ENCODE data around the gene RTKN.
"Not testable (repeated sequence)": the region's sequence is repeated elsewhere in the genome, so short reads cannot be mapped to it uniquely, and the experiment has no call there.

RTKN gene

DNA sequence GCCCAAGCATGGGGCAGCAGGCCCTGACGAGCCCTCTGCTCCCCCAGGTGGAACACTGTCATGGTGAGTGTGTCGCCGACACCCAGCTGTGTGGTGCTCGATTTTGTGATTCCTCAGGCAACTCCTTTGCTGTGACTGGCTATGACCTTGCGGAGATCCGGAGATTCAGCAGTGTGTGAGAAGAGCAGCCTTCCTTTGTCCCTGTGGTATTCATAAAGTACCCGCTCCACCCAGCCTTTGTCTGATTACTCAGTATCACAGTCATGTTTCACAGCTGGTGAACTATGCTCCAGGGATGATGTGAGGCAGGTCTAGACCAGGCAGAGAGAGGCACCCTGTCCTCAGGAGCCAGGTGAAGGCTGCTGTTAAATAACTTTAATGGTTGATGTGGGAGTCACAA lies 16.2 kb downstream of the RTKN start:
- H3K9me3 ChIP-seq (ENCODE audit: control insufficient read depth, low read length): no peaks in the 10 kb centered on the region
- H3K9ac ChIP-seq (ENCODE audit: low read length): no peak overlapping the region
- no peak overlapping the region for H3K4me3 ChIP-seq (ENCODE audit: low read length)
- H3K36me3 ChIP-seq (ENCODE audit: control insufficient read depth, insufficient read depth, low read length): peaks cover 5% of the 10 kb centered on the region
- peaks cover 28% of the 10 kb centered on the region for H3K4me1 ChIP-seq (ENCODE audit: control insufficient read depth, insufficient read depth, low read length)
- no peaks in the 10 kb centered on the region for H3K27me3 ChIP-seq (ENCODE audit: control insufficient read depth, insufficient read depth, low read length)

DNA sequence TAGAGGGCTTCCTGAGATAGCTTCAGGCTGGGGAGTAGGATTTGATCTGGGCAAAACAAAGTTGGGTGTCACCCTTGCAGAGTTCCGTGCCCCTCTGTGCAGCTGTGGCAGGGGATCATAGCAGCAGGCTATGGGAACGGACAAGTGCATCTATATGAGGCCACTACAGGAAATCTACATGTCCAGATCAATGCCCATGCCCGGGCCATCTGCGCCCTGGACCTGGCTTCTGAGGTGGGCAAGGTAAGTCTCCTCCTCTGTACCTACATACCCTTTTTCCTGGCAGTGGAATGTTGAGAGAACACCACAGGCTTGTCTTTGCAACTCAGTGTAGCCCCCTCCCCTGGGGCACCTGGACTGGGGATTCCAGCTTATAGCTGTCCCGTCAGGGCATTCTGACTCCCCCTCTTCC lies 16.7 kb downstream of the RTKN start:
- H3K9me3 ChIP-seq (ENCODE audit: control insufficient read depth, low read length): no peaks in the 10 kb centered on the region
- no peaks in the 10 kb centered on the region for H3K27me3 ChIP-seq (ENCODE audit: control insufficient read depth, insufficient read depth, low read length)
- no peak overlapping the region for H3K4me3 ChIP-seq (ENCODE audit: low read length)
- no peak overlapping the region for H3K9ac ChIP-seq (ENCODE audit: low read length)
- H3K4me1 ChIP-seq (ENCODE audit: control insufficient read depth, insufficient read depth, low read length): peaks cover 23% of the 10 kb centered on the region
- H3K36me3 ChIP-seq (ENCODE audit: control insufficient read depth, insufficient read depth, low read length): peaks cover 1% of the 10 kb centered on the region

DNA sequence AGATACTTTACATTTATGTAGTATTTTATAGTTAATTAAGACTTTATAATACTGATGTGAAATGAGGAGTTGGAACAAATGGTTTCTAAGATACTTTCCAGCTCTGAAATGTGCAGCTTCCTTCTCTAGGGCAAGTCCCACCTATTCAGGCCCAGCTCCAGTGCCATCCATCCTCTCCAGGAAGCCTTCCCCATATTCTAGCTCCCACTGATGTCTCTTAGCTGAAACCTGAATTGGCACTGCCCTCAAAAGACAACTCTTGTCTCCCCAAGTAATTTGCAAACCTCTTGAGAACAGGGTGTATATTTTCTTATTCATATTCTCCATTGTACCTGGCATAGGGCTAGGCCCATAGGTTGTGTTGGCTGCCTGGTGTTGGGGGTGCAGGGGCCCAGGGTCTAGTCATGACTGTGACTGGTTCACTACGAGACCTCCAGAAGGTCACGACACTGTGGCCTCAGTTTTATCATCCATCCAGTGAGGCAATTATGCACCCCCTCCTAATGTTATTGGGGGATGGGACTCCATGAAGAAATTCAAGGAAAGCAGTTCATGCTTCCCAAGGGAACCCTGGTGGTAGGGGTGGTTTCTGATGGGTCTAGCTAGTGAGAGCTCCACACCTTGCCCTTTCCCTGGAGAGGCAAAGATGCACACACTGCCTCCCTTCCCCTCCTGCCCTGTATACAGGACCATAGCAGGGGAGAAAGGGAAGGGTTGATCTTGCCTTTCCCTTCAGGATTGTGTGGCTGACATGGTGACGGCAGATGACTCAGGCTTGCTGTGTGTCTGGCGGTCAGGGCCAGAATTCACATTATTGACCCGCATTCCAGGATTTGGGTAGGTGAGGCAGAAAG lies 17.4 kb downstream of the RTKN start:
- no peak overlapping the region for H3K4me3 ChIP-seq (ENCODE audit: low read length)
- H3K36me3 ChIP-seq (ENCODE audit: control insufficient read depth, insufficient read depth, low read length): no peaks in the 10 kb centered on the region
- peaks cover 17% of the 10 kb centered on the region for H3K4me1 ChIP-seq (ENCODE audit: control insufficient read depth, insufficient read depth, low read length)
- no peaks in the 10 kb centered on the region for H3K27me3 ChIP-seq (ENCODE audit: control insufficient read depth, insufficient read depth, low read length)
- H3K9me3 ChIP-seq (ENCODE audit: control insufficient read depth, low read length): no peaks in the 10 kb centered on the region
- H3K9ac ChIP-seq (ENCODE audit: low read length): no peak overlapping the region

DNA sequence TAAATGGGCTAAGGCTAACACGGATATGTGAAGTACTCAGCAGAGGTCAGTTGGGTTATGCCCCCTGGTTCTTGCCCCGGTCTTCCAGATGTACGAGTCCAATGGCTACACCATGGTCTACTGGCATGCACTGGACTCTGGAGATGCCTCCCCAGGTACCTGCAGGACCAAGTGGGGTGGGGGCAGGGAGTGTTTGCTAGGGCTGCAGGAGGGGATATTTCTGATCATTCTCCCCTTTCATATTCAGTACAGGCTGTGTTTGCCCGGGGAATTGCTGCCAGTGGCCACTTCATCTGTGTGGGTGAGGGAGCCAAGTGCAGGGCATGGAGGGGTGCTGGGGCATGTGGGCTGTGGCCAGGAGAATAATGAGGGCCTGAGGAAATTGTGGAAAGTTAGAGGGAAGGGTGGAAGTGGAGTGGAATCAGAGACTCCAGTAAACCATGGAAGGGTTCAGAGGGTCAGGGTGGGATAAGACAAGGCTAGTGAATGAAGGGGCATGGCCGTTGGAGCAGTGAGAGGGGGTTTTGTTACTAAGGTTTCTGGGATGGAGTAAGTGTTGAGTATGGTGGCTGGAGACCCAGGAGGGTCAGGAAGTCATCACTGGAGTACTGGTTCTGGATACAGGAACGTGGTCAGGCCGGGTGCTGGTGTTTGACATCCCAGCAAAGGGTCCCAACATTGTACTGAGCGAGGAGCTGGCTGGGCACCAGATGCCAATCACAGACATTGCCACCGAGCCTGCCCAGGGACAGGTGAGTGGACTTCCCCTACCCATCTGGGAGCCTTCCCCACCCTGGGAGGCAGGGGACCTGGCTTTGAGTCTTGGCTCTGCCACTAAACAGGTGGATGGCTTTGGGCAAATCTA lies 18.3 kb downstream of the RTKN start:
- H3K36me3 ChIP-seq (ENCODE audit: control insufficient read depth, insufficient read depth, low read length): no peaks in the 10 kb centered on the region
- H3K27me3 ChIP-seq (ENCODE audit: control insufficient read depth, insufficient read depth, low read length): no peaks in the 10 kb centered on the region
- H3K4me3 ChIP-seq (ENCODE audit: low read length): no peak overlapping the region
- no peak overlapping the region for H3K9ac ChIP-seq (ENCODE audit: low read length)
- H3K4me1 ChIP-seq (ENCODE audit: control insufficient read depth, insufficient read depth, low read length): peaks cover 13% of the 10 kb centered on the region
- H3K9me3 ChIP-seq (ENCODE audit: control insufficient read depth, low read length): no peaks in the 10 kb centered on the region

DNA sequence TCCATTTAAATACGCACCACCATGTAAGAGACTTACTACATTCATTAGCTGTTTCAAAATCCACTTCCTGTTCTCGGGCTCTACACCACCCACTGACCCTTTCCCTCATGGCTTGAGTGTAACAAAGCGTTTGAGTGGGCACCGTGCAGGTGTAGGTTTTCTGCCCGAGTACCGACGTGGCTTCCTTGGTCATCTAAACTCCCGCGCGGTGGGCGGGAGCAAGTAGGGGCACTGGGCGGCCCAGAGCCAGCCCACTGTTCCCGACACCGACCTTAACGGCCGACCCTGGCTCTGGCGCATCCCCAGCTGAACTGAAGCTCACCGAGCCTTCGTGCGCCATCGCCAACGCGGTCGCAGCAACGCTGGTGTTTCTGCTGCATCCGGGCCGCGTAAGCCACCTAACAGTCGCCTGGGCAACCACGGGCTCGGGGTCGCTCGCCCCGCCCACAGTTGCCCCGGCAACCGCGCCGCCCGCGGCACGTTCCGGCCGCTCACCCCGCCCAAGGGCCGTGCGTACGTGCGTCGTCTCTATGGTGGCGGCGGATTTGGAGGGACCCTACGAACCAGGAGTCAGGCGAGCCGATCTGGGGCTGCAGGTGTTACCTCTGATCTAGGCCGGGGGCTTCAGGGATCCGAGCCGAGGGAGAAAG lies 20.4 kb downstream of the RTKN start, which contains the start of the genes C2orf81 and WDR54:
C2orf81 (minus strand) TSS at position 399 of the 650 bp plus-strand sequence; CDS start at position 340, 59 bp downstream.
WDR54 (plus strand) TSS at position 510 of the 650 bp plus-strand sequence. CDS start 424 bp downstream, outside the sequence.
- H3K4me1 ChIP-seq (ENCODE audit: control insufficient read depth, insufficient read depth, low read length): peaks cover 13% of the 10 kb centered on the region
- H3K9me3 ChIP-seq (ENCODE audit: control insufficient read depth, low read length): no peaks in the 10 kb centered on the region
- H3K36me3 ChIP-seq (ENCODE audit: control insufficient read depth, insufficient read depth, low read length): no peaks in the 10 kb centered on the region
- no peaks in the 10 kb centered on the region for H3K27me3 ChIP-seq (ENCODE audit: control insufficient read depth, insufficient read depth, low read length)
- H3K4me3 ChIP-seq (ENCODE audit: low read length): peak within 1 kb of the TSS; percentile 49
- peak within 1 kb of the TSS; percentile 80 for H3K9ac ChIP-seq (ENCODE audit: low read length)

DNA sequence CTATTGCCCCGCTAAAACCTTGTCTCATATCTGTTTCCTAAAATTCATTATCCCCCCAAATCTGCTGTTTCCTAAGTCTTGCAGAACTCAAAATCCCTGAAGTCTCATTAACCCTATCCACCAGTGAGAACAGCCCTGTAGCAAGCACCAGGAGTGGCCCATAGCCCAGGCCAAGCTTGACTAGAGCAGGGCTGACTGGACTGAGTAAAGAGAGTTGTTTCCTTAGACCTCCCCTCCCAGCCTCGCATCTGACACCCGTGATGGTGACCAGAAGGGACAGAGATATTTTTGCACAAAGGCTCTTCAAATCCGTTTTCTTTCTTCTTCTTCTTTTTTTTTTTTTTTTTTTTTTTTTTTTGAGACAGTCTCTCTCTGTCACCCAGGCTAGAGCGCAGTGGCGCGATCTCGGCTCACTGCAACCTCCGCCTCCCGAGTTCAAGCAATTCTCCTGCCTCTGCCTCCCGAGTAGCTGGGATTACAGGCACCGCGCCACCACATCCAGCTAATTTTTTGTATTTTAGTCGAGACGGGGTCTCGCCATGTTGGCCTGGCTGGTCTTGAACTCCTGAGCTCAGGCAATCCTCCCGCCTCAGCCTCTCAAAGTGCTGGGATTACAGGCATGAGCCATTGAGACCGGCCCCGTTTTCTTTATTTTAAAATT lies 21.2 kb downstream of the RTKN start:
- H3K27me3 ChIP-seq (ENCODE audit: control insufficient read depth, insufficient read depth, low read length); H3K9me3 ChIP-seq (ENCODE audit: control insufficient read depth, low read length); H3K36me3 ChIP-seq (ENCODE audit: control insufficient read depth, insufficient read depth, low read length): not testable (repeated sequence)
- Histone ChIP-seq H3K4me1 (ENCODE audit: control insufficient read depth, insufficient read depth, low read length) (peaks cover 20% of the 10 kb centered on the region), H3K9ac (ENCODE audit: low read length) (peak overlapping the region; percentile 80), H3K4me3 (ENCODE audit: low read length) (peak overlapping the region; percentile 49)

DNA sequence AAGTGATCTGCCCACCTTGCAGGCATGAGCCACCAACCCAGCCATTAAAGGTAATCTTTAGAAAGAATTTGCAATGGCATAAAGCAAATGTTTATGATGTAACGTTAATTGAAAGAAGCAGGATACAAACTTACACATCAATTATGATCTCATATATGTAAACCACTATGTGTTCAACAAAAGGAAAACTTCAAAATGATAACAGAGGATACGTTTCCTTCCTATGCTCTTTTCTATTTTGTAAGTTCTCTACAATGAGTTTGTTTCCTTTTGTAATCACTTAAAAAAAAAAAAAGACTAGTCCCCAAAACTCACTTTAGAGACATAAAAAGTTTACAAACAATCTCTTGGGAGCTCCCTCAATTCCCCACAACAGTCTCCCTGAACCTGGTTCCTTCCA lies 21.7 kb downstream of the RTKN start:
- Histone ChIP-seq H3K4me3 (ENCODE audit: low read length) (no peak overlapping the region), H3K4me1 (ENCODE audit: control insufficient read depth, insufficient read depth, low read length) (peaks cover 26% of the 10 kb centered on the region), H3K9me3 (ENCODE audit: control insufficient read depth, low read length) (no peaks in the 10 kb centered on the region), H3K27me3 (ENCODE audit: control insufficient read depth, insufficient read depth, low read length) (peaks cover 8% of the 10 kb centered on the region), H3K36me3 (ENCODE audit: control insufficient read depth, insufficient read depth, low read length) (no peaks in the 10 kb centered on the region), H3K9ac (ENCODE audit: low read length) (no peak overlapping the region)

DNA sequence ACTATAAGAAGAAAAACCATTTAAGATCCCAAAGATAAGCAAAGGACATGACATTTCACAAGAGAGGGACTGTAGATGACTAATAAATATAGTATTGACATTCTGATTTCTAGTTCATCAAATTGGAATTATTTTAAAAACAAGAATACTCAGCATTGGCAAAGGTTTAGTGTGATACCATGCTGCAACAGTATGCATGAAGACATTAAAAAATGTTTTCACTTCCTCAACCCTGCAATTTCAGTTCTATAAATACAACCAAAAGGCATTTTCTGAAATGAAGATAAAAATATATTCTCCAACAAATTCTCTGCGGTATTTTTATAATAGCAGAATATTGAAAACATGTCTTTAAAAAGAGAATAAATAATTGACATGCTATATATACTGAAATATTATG lies 22.4 kb downstream of the RTKN start:
- H3K27me3 ChIP-seq (ENCODE audit: control insufficient read depth, insufficient read depth, low read length): peaks cover 10% of the 10 kb centered on the region
- H3K4me3 ChIP-seq (ENCODE audit: low read length): no peak overlapping the region
- no peak overlapping the region for H3K9ac ChIP-seq (ENCODE audit: low read length)
- H3K36me3 ChIP-seq (ENCODE audit: control insufficient read depth, insufficient read depth, low read length): no peaks in the 10 kb centered on the region
- peaks cover 32% of the 10 kb centered on the region for H3K4me1 ChIP-seq (ENCODE audit: control insufficient read depth, insufficient read depth, low read length)
- H3K9me3 ChIP-seq (ENCODE audit: control insufficient read depth, low read length): no peaks in the 10 kb centered on the region

DNA sequence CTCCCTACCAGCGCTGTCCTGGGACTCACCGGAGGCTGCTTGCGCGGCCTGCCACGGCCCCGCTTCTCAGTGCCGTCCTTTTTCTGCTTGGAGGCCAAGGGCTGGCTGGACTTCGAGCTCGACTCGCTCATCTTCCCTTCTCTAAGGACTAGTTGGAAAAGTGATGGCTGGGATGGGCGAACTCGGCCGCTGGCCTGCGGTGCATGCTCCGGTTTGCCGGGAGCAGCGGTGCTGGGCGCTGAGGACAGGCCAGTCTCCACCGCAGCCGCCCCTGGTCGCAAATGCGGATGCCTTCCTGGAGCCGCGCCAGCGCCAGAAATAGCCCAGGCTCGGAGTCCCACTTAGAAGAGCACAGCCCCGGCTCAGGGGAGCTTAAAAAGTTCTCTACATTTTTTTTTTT lies 23.4 kb downstream of the RTKN start:
- Histone ChIP-seq H3K9ac (ENCODE audit: low read length) (no peak overlapping the region), H3K36me3 (ENCODE audit: control insufficient read depth, insufficient read depth, low read length) (no peaks in the 10 kb centered on the region), H3K4me3 (ENCODE audit: low read length) (no peak overlapping the region), H3K27me3 (ENCODE audit: control insufficient read depth, insufficient read depth, low read length) (peaks cover 10% of the 10 kb centered on the region), H3K9me3 (ENCODE audit: control insufficient read depth, low read length) (no peaks in the 10 kb centered on the region), H3K4me1 (ENCODE audit: control insufficient read depth, insufficient read depth, low read length) (peaks cover 42% of the 10 kb centered on the region)

DNA sequence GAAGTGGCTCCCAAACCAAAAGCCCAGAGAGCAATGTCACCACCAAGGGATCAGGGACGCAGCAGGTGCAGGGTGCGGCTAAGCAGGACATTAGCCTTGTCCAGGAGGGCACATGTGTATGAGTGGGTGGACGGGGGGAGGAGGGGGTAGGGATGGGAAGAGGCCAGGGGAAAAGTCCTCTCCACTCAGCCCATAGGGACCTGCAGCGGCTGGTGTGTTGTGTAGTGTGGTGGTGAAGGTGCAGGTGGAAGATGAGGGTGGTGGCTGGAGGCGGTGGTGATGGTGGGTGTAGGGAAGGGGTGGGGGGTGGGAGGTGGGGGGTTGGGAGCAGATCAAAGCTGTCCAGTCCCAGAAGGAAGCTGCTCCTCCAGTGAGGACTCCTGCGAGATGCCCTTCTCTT lies 24.0 kb downstream of the RTKN start:
- Histone ChIP-seq H3K9ac (ENCODE audit: low read length) (no peak overlapping the region), H3K4me1 (ENCODE audit: control insufficient read depth, insufficient read depth, low read length) (peaks cover 45% of the 10 kb centered on the region), H3K4me3 (ENCODE audit: low read length) (no peak overlapping the region), H3K9me3 (ENCODE audit: control insufficient read depth, low read length) (no peaks in the 10 kb centered on the region), H3K27me3 (ENCODE audit: control insufficient read depth, insufficient read depth, low read length) (peaks cover 10% of the 10 kb centered on the region), H3K36me3 (ENCODE audit: control insufficient read depth, insufficient read depth, low read length) (no peaks in the 10 kb centered on the region)

DNA sequence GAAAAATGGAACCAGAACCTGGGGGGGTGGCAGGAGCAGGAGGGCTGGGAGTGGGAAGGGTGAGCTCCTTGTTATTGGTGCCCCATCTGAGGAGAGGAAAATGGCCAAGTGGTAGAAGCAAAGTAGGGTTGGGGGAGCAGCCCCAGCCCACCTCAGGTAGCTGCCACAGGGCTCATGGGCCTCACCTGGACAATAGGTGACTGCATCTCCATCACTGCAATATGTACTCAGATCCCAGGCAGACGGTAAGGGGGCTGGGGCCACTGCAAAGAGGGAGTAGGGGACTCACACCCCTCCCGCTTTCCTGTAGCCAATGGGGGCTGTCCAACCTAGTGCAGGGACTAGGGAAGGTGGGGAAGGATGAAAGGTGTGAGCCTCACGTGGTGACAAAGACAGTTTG lies 24.5 kb downstream of the RTKN start:
- H3K9ac ChIP-seq (ENCODE audit: low read length): no peak overlapping the region
- H3K9me3 ChIP-seq (ENCODE audit: control insufficient read depth, low read length): no peaks in the 10 kb centered on the region
- peaks cover 45% of the 10 kb centered on the region for H3K4me1 ChIP-seq (ENCODE audit: control insufficient read depth, insufficient read depth, low read length)
- H3K27me3 ChIP-seq (ENCODE audit: control insufficient read depth, insufficient read depth, low read length): peaks cover 10% of the 10 kb centered on the region
- H3K4me3 ChIP-seq (ENCODE audit: low read length): no peak overlapping the region
- no peaks in the 10 kb centered on the region for H3K36me3 ChIP-seq (ENCODE audit: control insufficient read depth, insufficient read depth, low read length)

Data from mucosa of stomach (tissue), 1 donor.